ENCODE measurements around the gene CEL.

CEL gene

GRCh38 chr9:133064241-133065069 lies 2.7 kb downstream of the CEL start:
- POLR2A ChIA-PET, result no interaction called here
- Histone ChIP-seq H3K4me3 (ENCODE audit: low read depth, low read length) (no peak overlapping the region), H3K9me3 (ENCODE audit: control insufficient read depth, insufficient read depth, low read depth, low read length) (no peaks in the 10 kb centered on the region), H3K27ac (ENCODE audit: extremely low read depth, low read depth, low read length) (no peak overlapping the region), H3K4me1 (ENCODE audit: control insufficient read depth, insufficient read depth, low read length) (peaks cover 6% of the 10 kb centered on the region; the same call in 1 of the 2 replicates), H3K36me3 (ENCODE audit: control insufficient read depth in 2 of 2, insufficient read depth in 1 of 2, low read length in 2 of 2) (peaks cover 0 to 4% of the 10 kb centered on the region in 2 experiments; a peak in 1 of 3 replicates)
- CTCF ChIA-PET, result interaction anchor here (1.2 kb wide), 1 partner anchor 79 kb away, joined by 3 read pairs; no protein-coding TSS in a partner anchor
- TF ChIP-seq ZNF48 (tag by site-specific recombination; IDR thresholded peaks at IDR 0.05) (no peak), ZNF654 (tag by site-specific recombination; IDR thresholded peaks at IDR 0.05; ENCODE audit: low read depth) (no peak), ZNF558 (tag by site-specific recombination; IDR thresholded peaks at IDR 0.05) (no peak), OVOL3 (tag by site-specific recombination; IDR thresholded peaks at IDR 0.05) (no peak), ZNF155 (tag by site-specific recombination; IDR thresholded peaks at IDR 0.05) (no peak), ZNF704 (tag by site-specific recombination; IDR thresholded peaks at IDR 0.05) (no peak), ZNF776 (tag by site-specific recombination; IDR thresholded peaks at IDR 0.05; ENCODE audit: borderline replicate concordance) (no peak), ZNF148 (tag by site-specific recombination; IDR thresholded peaks at IDR 0.05; ENCODE audit: borderline replicate concordance) (no peak), ZNF239 (tag by site-specific recombination; IDR thresholded peaks at IDR 0.05) (no peak), CTCF (tag by site-specific recombination; IDR thresholded peaks at IDR 0.05) (no peak), ZNF23 (tag by site-specific recombination; IDR thresholded peaks at IDR 0.05; ENCODE audit: borderline replicate concordance) (no peak), ZNF677 (tag by site-specific recombination; IDR thresholded peaks at IDR 0.05) (no peak), ZNF623 (tag by site-specific recombination; IDR thresholded peaks at IDR 0.05) (no peak)

GRCh38 chr9:133065070-133065388 lies 3.2 kb downstream of the CEL start:
- POLR2A ChIA-PET, result no interaction called here
- H3K36me3 ChIP-seq (ENCODE audit: control insufficient read depth in 2 of 2, insufficient read depth in 1 of 2, low read length in 2 of 2), result peaks cover 0 to 4% of the 10 kb centered on the region in 2 experiments; a peak in 1 of 3 replicates
- CTCF ChIA-PET, result interaction anchor here (1.2 kb wide), 1 partner anchor 78 kb away, joined by 3 read pairs; no protein-coding TSS in a partner anchor
- H3K9me3 ChIP-seq (ENCODE audit: control insufficient read depth, insufficient read depth, low read depth, low read length), result no peaks in the 10 kb centered on the region
- peaks cover 2% of the 10 kb centered on the region; the same call in 1 of the 2 replicates for H3K4me1 ChIP-seq (ENCODE audit: control insufficient read depth, insufficient read depth, low read length)
- H3K27ac ChIP-seq (ENCODE audit: extremely low read depth, low read depth, low read length), result no peak overlapping the region
- H3K4me3 ChIP-seq (ENCODE audit: low read depth, low read length), result no peak overlapping the region
- no peak for TF ChIP-seq ZFP41 (tag by site-specific recombination; IDR thresholded peaks at IDR 0.05; ENCODE audit: borderline replicate concordance)
- no peak for TF ChIP-seq ZNF10 (tag by site-specific recombination; IDR thresholded peaks at IDR 0.05)
- no peak for TF ChIP-seq ZNF521 (tag by site-specific recombination; IDR thresholded peaks at IDR 0.05)
- no peak for TF ChIP-seq ZNF416 (tag by site-specific recombination; IDR thresholded peaks at IDR 0.05)
- no peak for TF ChIP-seq ZNF335 (tag by site-specific recombination; conservative IDR thresholded peaks at IDR 0.05)
- no peak for TF ChIP-seq ZNF664 (tag by site-specific recombination; IDR thresholded peaks at IDR 0.05)
- no peak for TF ChIP-seq ZNF792 (tag by site-specific recombination; IDR thresholded peaks at IDR 0.05)
- TF ChIP-seq ZNF19 (tag by site-specific recombination; IDR thresholded peaks at IDR 0.05; ENCODE audit: low read depth), result no peak
- no peak for TF ChIP-seq ZNF549 (tag by site-specific recombination; IDR thresholded peaks at IDR 0.05)
- TF ChIP-seq ZFP69B (tag by site-specific recombination; IDR thresholded peaks at IDR 0.05), result no peak
- TF ChIP-seq ZNF157 (tag by site-specific recombination; IDR thresholded peaks at IDR 0.05), result no peak
- TF ChIP-seq ZNF354C (tag by site-specific recombination; IDR thresholded peaks at IDR 0.05; ENCODE audit: borderline replicate concordance, low read depth), result no peak

Measured in HEK293 (cell line).